HFF-Myc (cell line): ENCODE data around the gene LGR6.

Source experiments
- DNase-seq: peaks from one replicate; pipeline ENCODE4 v3.0.0-alpha.2; 2011; ENCODE audit warnings: low read depth; ENCODE audit errors: extremely low read depth
- H3K4me3 ChIP-seq: replicated peaks from 2 replicates; pipeline ENCODE4 v1.5.1; 2011; ENCODE audit warnings: low read depth, mild to moderate bottlenecking, control low read depth, low read length
- CTCF ChIP-seq: IDR thresholded peaks from 2 replicates; pipeline ENCODE4 v1.5.1; 2012; ENCODE audit warnings: mild to moderate bottlenecking, low read depth, low read length, control low read depth; ENCODE audit errors: missing control alignments

The LGR6 gene

GRCh38 chr1:202208351-202208857 lies 14.8 kb downstream of the LGR6 start:
- no peak overlapping the region for H3K4me3 ChIP-seq
- DNase-seq, result no peak
- TF ChIP-seq CTCF, result no peak

DNA sequence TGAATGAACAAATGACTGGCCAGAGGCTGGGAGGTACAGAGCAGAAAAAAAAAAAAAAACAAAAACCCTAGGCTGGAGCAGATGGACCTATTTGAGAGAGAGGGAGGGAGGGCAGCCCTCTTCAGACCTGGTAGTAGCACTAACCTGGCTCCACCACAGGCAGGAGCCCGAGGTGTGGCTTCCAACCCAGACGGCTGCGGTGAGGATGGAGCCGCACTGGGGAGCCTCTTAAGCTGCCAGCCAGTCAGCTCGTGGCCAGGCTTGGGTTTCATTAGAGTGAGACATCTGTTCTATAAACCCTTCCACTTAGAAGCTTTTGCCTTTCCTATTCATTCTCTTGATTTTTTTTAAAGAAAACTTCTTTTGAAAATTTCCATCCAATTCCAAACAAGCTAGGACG lies 16.8 kb downstream of the LGR6 start:
- H3K4me3 ChIP-seq, result no peak overlapping the region
- TF ChIP-seq CTCF, result no peak
- no peak for DNase-seq

- DNase-seq, result no peak
- no peak for TF ChIP-seq CTCF
- no peak overlapping the region for H3K4me3 ChIP-seq
These were observed 17.4 kb downstream of the LGR6 start for GRCh38 chr1:202210969-202211368.

GRCh38 chr1:202212787-202213186 lies 19.2 kb downstream of the LGR6 start:
- H3K4me3 ChIP-seq, result no peak overlapping the region
- no peak for DNase-seq
- no peak for TF ChIP-seq CTCF

- peak; percentile 39 for TF ChIP-seq CTCF
These were observed 19.9 kb downstream of the LGR6 start for GRCh38 chr1:202213361-202214088.

DNA sequence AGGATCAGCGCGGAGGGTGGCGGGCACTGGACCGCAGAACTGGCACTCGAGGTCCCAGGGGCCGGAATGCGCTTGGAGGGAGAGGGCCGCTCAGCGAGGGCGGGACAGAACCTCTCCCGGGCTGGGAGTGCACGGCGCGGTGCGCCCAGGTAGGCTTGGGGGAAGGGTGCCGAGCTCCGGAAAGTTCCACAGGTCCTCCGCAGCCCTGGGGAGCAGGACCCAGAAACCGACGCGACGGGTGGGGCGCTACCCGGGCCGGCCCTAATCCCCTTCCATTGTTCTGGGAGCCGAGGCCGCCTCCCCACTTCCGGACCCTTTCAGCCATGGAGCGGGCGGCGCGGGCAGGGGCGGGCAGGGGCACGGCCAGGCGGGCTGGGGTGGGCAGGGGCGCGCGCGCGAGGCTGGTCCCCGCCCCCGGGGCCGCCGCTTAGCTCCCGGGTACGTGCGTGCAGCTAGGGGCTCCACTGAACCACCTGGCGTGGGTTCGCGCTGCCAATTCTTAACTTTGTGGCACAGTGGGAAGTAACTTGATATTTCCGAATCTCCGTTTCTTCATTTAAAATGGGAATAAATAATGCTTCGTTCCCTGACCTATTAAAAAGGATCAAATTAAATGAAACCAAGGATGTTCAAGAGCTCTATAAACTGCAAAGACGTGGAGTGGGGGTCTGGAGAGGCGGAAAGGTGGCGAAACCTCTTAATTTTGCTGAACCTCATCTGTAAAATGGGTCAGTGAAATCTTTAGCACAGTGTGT lies 20.7 kb downstream of the LGR6 start:
- no peak for TF ChIP-seq CTCF
- no peak overlapping the region for H3K4me3 ChIP-seq
- DNase-seq, result no peak

More at GRCh38 chr1:202213361-202214088, 19.9 kb downstream of the LGR6 start:
- no peak overlapping the region for H3K4me3 ChIP-seq
- no peak for DNase-seq
